Caco-2 (cell line): Measurements from ENCODE around the gene TBXA2R. TPM values are rescaled to one million over a fixed set of nuclear protein-coding genes. Genes with fewer than 3 reads are reported as not detected.
"Not testable (repeated sequence)": the region's sequence is repeated elsewhere in the genome, so short reads cannot be mapped to it uniquely, and the experiment has no call there.

Source experiments
- BruUV-seq: library from RNA; stranded (reverse); fragments of 400-500 nt; replicated peaks from 2 replicates; lab custom pipeline; 2021; lab: Mats Ljungman, UMichigan
- CTCF ChIA-PET: fragments of 300-600 bp; sonication (Branson Sonifier 250); formaldehyde crosslinking; loops from one replicate; lab custom pipeline; 2022; ENCODE audit warnings: antibody characterized with exemption; lab: Charles Lee
- POLR2A ChIA-PET: fragments of 300-600 bp; sonication (Branson Sonifier 250); formaldehyde crosslinking; loops from one replicate; lab custom pipeline; 2022; ENCODE audit warnings: antibody characterized with exemption; lab: Charles Lee
- DNase-seq, 2 experiments: peaks; one replicate each; pipeline versions ENCODE4 v3.0.0 to v3.0.0-alpha.2; 2020 to 2022
- H3K27me3 ChIP-seq: replicated peaks from 2 replicates; pipeline ENCODE4 v1.6.0; 2011; ENCODE audit warnings: low read length; ENCODE audit not compliant: control insufficient read depth, insufficient read depth
- H3K36me3 ChIP-seq: 2 replicates; pipeline ENCODE4 v1.5.1; 2011; ENCODE audit warnings: low read length; ENCODE audit not compliant: control insufficient read depth, insufficient read depth
- H3K4me1 ChIP-seq: fragments of 250-450 bp; sonication (Bioruptor Pico); 2 replicates; pipeline ENCODE4 v1.5.1; 2020; ENCODE audit warnings: mild to moderate bottlenecking
- H3K4me3 ChIP-seq: 2 replicates; pipeline ENCODE4 v1.5.1; 2011; ENCODE audit warnings: low read depth, mild to moderate bottlenecking, control low read depth, low read length
- H3K9me3 ChIP-seq: fragments of 250-450 bp; sonication (Bioruptor Pico); 2 replicates; pipeline ENCODE4 v1.5.1; 2020; ENCODE audit warnings: mild to moderate bottlenecking, moderate library complexity
- H3K27ac Mint-ChIP-seq: one replicate; pipeline ENCODE4 v1.8.0; 2022; ENCODE audit warnings: mixed read lengths; ENCODE audit not compliant: unreplicated experiment
- H3K27me3 Mint-ChIP-seq: one replicate; pipeline ENCODE4 v1.8.0; 2022; ENCODE audit warnings: mixed read lengths; ENCODE audit not compliant: insufficient read depth, unreplicated experiment
- H3K36me3 Mint-ChIP-seq: one replicate; pipeline ENCODE4 v1.8.0; 2022; ENCODE audit warnings: mild to moderate bottlenecking, mixed read lengths; ENCODE audit not compliant: insufficient read depth, unreplicated experiment
- H3K4me1 Mint-ChIP-seq: one replicate; pipeline ENCODE4 v1.8.0; 2022; ENCODE audit warnings: low read depth, mixed read lengths; ENCODE audit not compliant: unreplicated experiment
- H3K4me3 Mint-ChIP-seq: one replicate; pipeline ENCODE4 v1.8.0; 2022; ENCODE audit warnings: mild to moderate bottlenecking, moderate library complexity, mixed read lengths; ENCODE audit not compliant: unreplicated experiment
- H3K9me3 Mint-ChIP-seq: one replicate; pipeline ENCODE4 v1.8.0; 2022; ENCODE audit warnings: mixed read lengths; ENCODE audit not compliant: unreplicated experiment
- CTCF ChIP-seq, 2 experiments: fragments of 200-600 bp in 1 of 2; IDR thresholded peaks; 1 replicate in 1 of 2; 2 replicates in 1 of 2; pipeline versions ENCODE4 v1.5.1 to v1.8.0; 2011 to 2022; ENCODE audit warnings: antibody characterized with exemption in 1 of 2, control low read depth in 1 of 2, inconsistent platforms in 1 of 2, low read depth in 1 of 2, low read length in 1 of 2, mild to moderate bottlenecking in 1 of 2, moderate library complexity in 1 of 2; ENCODE audit not compliant: insufficient read depth in 1 of 2, severe bottlenecking in 1 of 2, unreplicated experiment in 1 of 2
- intact Hi-C: fragments of 100-400 bp; cut with micrococcal nuclease; formaldehyde crosslinking; loops from one replicate; pipeline ENCODE4 v1.10.0; 2022; ENCODE audit not compliant: unreplicated experiment
- total RNA-seq: library from RNA; stranded (reverse); gene quantifications from 2 replicates; pipeline ENCODE4 v1.2.3, GENCODE V29; 2022

TBXA2R gene
- total RNA-seq, 1 experiment from 2014 or later: 0.11 TPM

DNA sequence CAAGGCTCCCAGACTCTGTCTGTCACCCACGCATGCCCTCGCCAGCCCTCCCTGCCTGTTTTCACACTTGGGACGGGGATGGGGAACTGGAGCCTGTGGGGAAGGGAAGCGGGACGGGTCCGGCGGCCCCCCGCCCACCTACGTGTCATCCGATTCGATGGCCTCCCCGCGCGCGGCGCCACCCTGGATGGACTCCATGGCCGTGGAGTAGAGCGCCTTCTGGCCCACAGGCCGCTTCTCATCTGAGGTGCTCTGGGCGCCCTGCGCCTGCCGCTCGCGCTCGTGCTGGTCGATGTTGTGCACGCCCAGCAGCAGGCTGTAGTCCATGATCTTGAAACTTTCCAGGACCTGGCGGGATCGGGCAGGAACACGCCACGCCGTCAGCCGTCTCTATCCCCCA is 45.0 kb upstream of the TBXA2R start:
- Mint-ChIP-seq H3K36me3 (peaks cover 15% of the 10 kb centered on the region), H3K27me3 (no peaks in the 10 kb centered on the region), H3K9me3 (no peaks in the 10 kb centered on the region), H3K4me1 (no peaks in the 10 kb centered on the region), H3K27ac (no peak overlapping the region), H3K4me3 (no peak overlapping the region)
- ChIA-PET POLR2A (no interaction called here), CTCF (no interaction called here)
- no peaks in the 10 kb centered on the region for H3K27me3 ChIP-seq
- H3K36me3 ChIP-seq: no peaks in the 10 kb centered on the region
- H3K9me3 ChIP-seq: no peaks in the 10 kb centered on the region
- no TSS peak for BruUV-seq
- DNase-seq: no peak
- H3K4me1 ChIP-seq: no peaks in the 10 kb centered on the region
- intact Hi-C loops: no loop called here
- TF ChIP-seq CTCF (IDR thresholded peaks at IDR 0.05; ENCODE audit: insufficient read depth in 1 of 2, low read depth in 1 of 2, low read length in 1 of 2, severe bottlenecking in 1 of 2, unreplicated experiment in 1 of 2): no peak
- no peak overlapping the region for H3K4me3 ChIP-seq

DNA sequence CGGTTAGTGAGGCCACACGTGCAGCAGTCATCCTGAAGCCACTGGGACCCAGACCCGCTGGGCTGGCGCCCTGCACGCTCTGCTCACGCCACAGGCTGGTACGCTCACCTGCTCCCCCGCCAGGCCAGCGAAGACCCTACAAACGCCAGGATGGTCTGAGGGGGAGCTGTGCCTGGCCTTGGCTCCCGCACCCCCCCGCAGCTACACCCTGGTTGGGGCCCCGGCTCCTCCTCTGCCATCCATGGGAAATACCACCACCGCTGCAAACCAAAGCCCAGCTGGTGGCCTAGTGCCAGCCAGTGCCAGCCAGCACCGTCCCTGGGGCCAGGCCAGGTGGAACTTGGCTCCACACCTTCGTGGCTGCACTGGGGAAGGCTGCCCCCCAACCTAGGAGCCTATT is 43.2 kb upstream of the TBXA2R start:
- no peaks in the 10 kb centered on the region for H3K9me3 ChIP-seq
- no peaks in the 10 kb centered on the region for H3K9me3 Mint-ChIP-seq
- no TSS peak for BruUV-seq
- H3K36me3 Mint-ChIP-seq: peaks cover 18% of the 10 kb centered on the region
- intact Hi-C loops: no loop called here
- TF ChIP-seq CTCF (IDR thresholded peaks at IDR 0.05; ENCODE audit: insufficient read depth in 1 of 2, low read depth in 1 of 2, low read length in 1 of 2, severe bottlenecking in 1 of 2, unreplicated experiment in 1 of 2): no peak
- H3K4me1 ChIP-seq: no peaks in the 10 kb centered on the region
- no peaks in the 10 kb centered on the region for H3K27me3 ChIP-seq
- H3K36me3 ChIP-seq: no peaks in the 10 kb centered on the region
- H3K4me3 ChIP-seq: no peak overlapping the region
- no peak overlapping the region for H3K27ac Mint-ChIP-seq
- H3K4me3 Mint-ChIP-seq: no peak overlapping the region
- no peak for DNase-seq
- POLR2A ChIA-PET: no interaction called here
- no peaks in the 10 kb centered on the region for H3K4me1 Mint-ChIP-seq
- CTCF ChIA-PET: no interaction called here
- no peaks in the 10 kb centered on the region for H3K27me3 Mint-ChIP-seq

GRCh38 chr19:3648037-3648905 is 41.6 kb upstream of the TBXA2R start:
- no peak for TF ChIP-seq CTCF (IDR thresholded peaks at IDR 0.05; ENCODE audit: insufficient read depth in 1 of 2, low read depth in 1 of 2, low read length in 1 of 2, severe bottlenecking in 1 of 2, unreplicated experiment in 1 of 2)
- H3K4me3 Mint-ChIP-seq: no peak overlapping the region
- H3K4me1 Mint-ChIP-seq: no peaks in the 10 kb centered on the region
- ChIA-PET POLR2A (no interaction called here), CTCF (no interaction called here)
- H3K36me3 ChIP-seq: no peaks in the 10 kb centered on the region
- H3K4me3 ChIP-seq: no peak overlapping the region
- no peaks in the 10 kb centered on the region for H3K4me1 ChIP-seq
- H3K27me3 ChIP-seq: no peaks in the 10 kb centered on the region
- intact Hi-C loops: no loop called here
- no peaks in the 10 kb centered on the region for H3K27me3 Mint-ChIP-seq
- no peak overlapping the region for H3K27ac Mint-ChIP-seq
- H3K9me3 Mint-ChIP-seq: no peaks in the 10 kb centered on the region
- BruUV-seq: no TSS peak
- H3K36me3 Mint-ChIP-seq: peaks cover 12% of the 10 kb centered on the region
- H3K9me3 ChIP-seq: no peaks in the 10 kb centered on the region
- no peak for DNase-seq

DNA sequence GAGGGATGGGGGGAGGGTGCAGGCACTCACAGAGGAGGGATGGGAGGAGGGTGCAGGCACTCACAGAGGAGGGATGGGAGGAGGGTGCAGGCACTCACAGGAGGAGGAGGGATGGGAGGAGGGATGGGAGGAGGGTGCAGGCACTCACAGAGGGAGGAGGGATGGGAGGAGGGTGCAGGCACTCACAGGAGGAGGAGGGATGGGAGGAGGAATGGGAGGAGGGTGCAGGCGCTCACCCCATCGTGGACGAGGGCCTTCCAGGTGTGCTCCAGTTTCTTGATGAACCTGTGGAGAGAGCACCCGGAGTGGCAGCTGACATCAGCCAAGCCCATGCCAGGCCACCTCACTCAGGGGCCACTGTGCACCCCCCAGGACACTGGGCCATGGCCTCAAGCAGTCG is 40.4 kb upstream of the TBXA2R start:
- H3K9me3 Mint-ChIP-seq, H3K9me3 ChIP-seq, H3K4me3 ChIP-seq, CTCF ChIA-PET, H3K27me3 Mint-ChIP-seq, intact Hi-C loops, H3K27ac Mint-ChIP-seq, H3K36me3 ChIP-seq, DNase-seq, H3K4me1 Mint-ChIP-seq, H3K27me3 ChIP-seq, POLR2A ChIA-PET, BruUV-seq, H3K4me3 Mint-ChIP-seq, H3K4me1 ChIP-seq: not testable (repeated sequence)
- peaks cover 12% of the 10 kb centered on the region for H3K36me3 Mint-ChIP-seq
